B cell (primary cell): Measurements from ENCODE around the gene C19orf12.
"Not testable (repeated sequence)": the region's sequence is repeated elsewhere in the genome, so short reads cannot be mapped to it uniquely, and the experiment has no call there.

Source experiments
- CTCF ChIP-seq: fragments of 200-600 bp; IDR thresholded peaks from one replicate; pipeline ENCODE4 v1.8.0; 2022; ENCODE audit warnings: antibody characterized with exemption, mild to moderate bottlenecking
- EZH2 ChIP-seq: IDR thresholded peaks from 2 replicates; pipeline ENCODE4 v1.6.1; 2012; ENCODE audit warnings: borderline replicate concordance, low read depth, mild to moderate bottlenecking, moderate library complexity, low read length; ENCODE audit not compliant: insufficient read depth, poor library complexity, severe bottlenecking

GRCh38 chr19:29709440-29709798 lies 5.6 kb downstream of the C19orf12 start:
- TF ChIP-seq CTCF, EZH2: not testable (repeated sequence)
